Stimulated activated CD4-positive, alpha-beta T cell treated with anti-CD3 and anti-CD28 coated beads, Interleukin-12 subunit alpha, Interleukin-12 subunit beta, amount 100 ng/mL, for 48 hours (primary cell): ENCODE data around the gene FAM25C.
"Not testable (repeated sequence)": the region's sequence is repeated elsewhere in the genome, so short reads cannot be mapped to it uniquely, and the experiment has no call there.

Experiments
- DNase-seq, 3 donors: peaks; one replicate each; pipeline ENCODE4 v3.0.0-alpha.2; 2020; ENCODE audit warnings: low read depth in 2 of 3, low spot score in 1 of 3

FAM25C gene

GRCh38 chr10:47959677-47960076, 39.9 kb downstream of the FAM25C start:
- DNase-seq: not testable (repeated sequence)

- DNase-seq: not testable (repeated sequence)
Observed at GRCh38 chr10:47957158-47957557, 42.4 kb downstream of the FAM25C start.

- not testable (repeated sequence) for DNase-seq
Observed at GRCh38 chr10:47947424-47947823, 52.2 kb downstream of the FAM25C start.
